H1 (cell line): Measurements from ENCODE around the gene PLPPR3. TPM values are rescaled to one million over a fixed set of nuclear protein-coding genes. Genes with fewer than 3 reads are reported as not detected.

ENCODE experiments used
- CTCF ChIA-PET: fragments of 300-600 bp; sonication (Branson Sonifier 250); formaldehyde crosslinking; loops from one replicate; lab custom pipeline; 2021; ENCODE audit not compliant: partially characterized antibody; lab: Charles Lee
- POLR2A ChIA-PET: fragments of 300-600 bp; sonication (Branson Sonifier 250); formaldehyde crosslinking; loops from one replicate; lab custom pipeline; 2021; ENCODE audit warnings: inconsistent platforms; ENCODE audit not compliant: partially characterized antibody; lab: Charles Lee
- DNase-seq, 2 experiments: peaks; one replicate each; pipeline versions ENCODE4 v3.0.0 to v3.0.0-alpha.2; 2010 to 2022; ENCODE audit warnings: low spot score in 2 of 2, low read depth in 1 of 2, mixed read lengths in 1 of 2
- FAIRE-seq: peaks from 2 replicates; lab custom pipeline; 2011; peaks lifted over from hg19 to GRCh38; lab: Jason Lieb, UNC
- H2AFZ ChIP-seq: 2 replicates; pipeline ENCODE4 v1.8.1; 2012; ENCODE audit warnings: low read length, inconsistent platforms
- H2AK5ac ChIP-seq: 2 replicates; pipeline ENCODE4 v1.6.1; 2013; ENCODE audit warnings: low read depth, low read length
- H2BK120ac ChIP-seq: replicated peaks from 2 replicates; pipeline ENCODE3; 2013; ENCODE audit warnings: low read depth, low read length, inconsistent platforms
- H2BK12ac ChIP-seq: 2 replicates; pipeline ENCODE4 v1.6.1; 2013; ENCODE audit warnings: low read depth, low read length
- H2BK15ac ChIP-seq: 2 replicates; pipeline ENCODE4 v1.6.1; 2013; ENCODE audit warnings: low read length
- H2BK20ac ChIP-seq: 2 replicates; pipeline ENCODE4 v1.6.1; 2013; ENCODE audit warnings: low read length
- H2BK5ac ChIP-seq: 2 replicates; pipeline ENCODE4 v1.6.1; 2013; ENCODE audit warnings: low read depth, low read length
- H3K14ac ChIP-seq: 2 replicates; pipeline ENCODE4 v1.6.1; 2013; ENCODE audit warnings: inconsistent platforms; ENCODE audit not compliant: insufficient read length
- H3K18ac ChIP-seq: 2 replicates; pipeline ENCODE4 v1.6.1; 2013; ENCODE audit warnings: low read length; ENCODE audit errors: extremely low read depth
- H3K23ac ChIP-seq: 2 replicates; pipeline ENCODE4 v1.6.1; 2013; ENCODE audit warnings: inconsistent platforms; ENCODE audit not compliant: insufficient read length
- H3K23me2 ChIP-seq: 2 replicates; pipeline ENCODE4 v1.6.1; 2013; ENCODE audit warnings: low read depth, low read length
- H3K27ac ChIP-seq: 2 replicates; pipeline ENCODE4 v1.6.1; 2011; ENCODE audit warnings: low read depth, low read length, inconsistent platforms
- H3K27me3 ChIP-seq, 4 experiments: replicated peaks in 1 of 4; 1 replicate in 1 of 4; 2 replicates in 3 of 4; pipeline versions ENCODE4 v1.6.1 to v1.8.1; 2011 to 2013; ENCODE audit warnings: low read length in 3 of 4, mild to moderate bottlenecking in 3 of 4, inconsistent platforms in 2 of 4, mixed read lengths in 2 of 4, moderate library complexity in 1 of 4; ENCODE audit not compliant: control insufficient read depth in 3 of 4, insufficient read depth in 3 of 4; ENCODE audit errors: extremely low read depth in 1 of 4
- H3K36me3 ChIP-seq, 4 experiments: 2 replicates each; pipeline versions ENCODE4 v1.6.1 to v1.8.1; 2011 to 2013; ENCODE audit warnings: mild to moderate bottlenecking in 4 of 4, low read length in 3 of 4, moderate library complexity in 2 of 4, control low read depth in 1 of 4, inconsistent platforms in 1 of 4; ENCODE audit not compliant: insufficient read depth in 4 of 4, control insufficient read depth in 2 of 4
- H3K4ac ChIP-seq: replicated peaks from 2 replicates; pipeline ENCODE3; 2013; ENCODE audit warnings: low read length, low read depth, mixed read lengths, inconsistent platforms; ENCODE audit not compliant: insufficient read length
- H3K4me1 ChIP-seq, 4 experiments: replicated peaks in 1 of 4; 1 replicate in 1 of 4; 2 replicates in 3 of 4; pipeline versions ENCODE4 v1.6.1 to v1.8.1; 2011 to 2013; ENCODE audit warnings: low read length in 3 of 4, inconsistent platforms in 2 of 4, mixed read lengths in 1 of 4; ENCODE audit not compliant: insufficient read depth in 4 of 4, control insufficient read depth in 3 of 4
- H3K4me2 ChIP-seq, 2 experiments: 2 replicates each; pipeline versions ENCODE4 v1.6.1 to v1.8.1; 2011 to 2013; ENCODE audit warnings: low read depth in 2 of 2, low read length in 2 of 2, control low read depth in 1 of 2, inconsistent platforms in 1 of 2, mild to moderate bottlenecking in 1 of 2; ENCODE audit not compliant: insufficient read depth in 1 of 2
- H3K4me3 ChIP-seq, 4 experiments: fragments of 200-600, 300-600 bp in 1 of 4; sonication (generic), shearing (Covaris generic), sonication (Bioruptor Twin) in 1 of 4; 2 replicates each; pipeline versions ENCODE4 v1.5.1 to v1.8.1; 2011 to 2016; ENCODE audit warnings: low read length in 4 of 4, low read depth in 3 of 4, control low read depth in 2 of 4, inconsistent platforms in 2 of 4, mild to moderate bottlenecking in 2 of 4, mixed read lengths in 1 of 4, moderate library complexity in 1 of 4; ENCODE audit not compliant: insufficient read depth in 2 of 4; ENCODE audit errors: extremely low read depth in 1 of 4
- H3K56ac ChIP-seq: replicated peaks from 2 replicates; pipeline ENCODE3; 2013; ENCODE audit warnings: low read depth, mild to moderate bottlenecking, mixed read lengths, low read length, inconsistent platforms; ENCODE audit not compliant: insufficient read length
- H3K79me1 ChIP-seq: 2 replicates; pipeline ENCODE4 v1.6.1; 2013; ENCODE audit warnings: low read depth, low read length, control low read depth
- H3K79me2 ChIP-seq, 2 experiments: 2 replicates each; pipeline versions ENCODE4 v1.6.1 to v1.8.1; 2012 to 2013; ENCODE audit warnings: low read length in 2 of 2, mild to moderate bottlenecking in 2 of 2, inconsistent platforms in 1 of 2; ENCODE audit not compliant: insufficient read depth in 2 of 2, control insufficient read depth in 1 of 2
- H3K9ac ChIP-seq, 4 experiments: replicated peaks in 1 of 4; 1 replicate in 1 of 4; 2 replicates in 3 of 4; pipeline versions ENCODE4 v1.6.1 to v1.8.1; 2011 to 2013; ENCODE audit warnings: low read depth in 3 of 4, low read length in 3 of 4, control low read depth in 2 of 4, mild to moderate bottlenecking in 2 of 4, moderate library complexity in 2 of 4, inconsistent platforms in 1 of 4; ENCODE audit errors: extremely low read depth in 1 of 4
- H3K9me3 ChIP-seq, 2 experiments: 2 replicates each; pipeline versions ENCODE4 v1.6.1 to v1.8.1; 2012 to 2013; ENCODE audit warnings: mild to moderate bottlenecking in 2 of 2, moderate library complexity in 2 of 2, control low read depth in 1 of 2, inconsistent platforms in 1 of 2, low read depth in 1 of 2, low read length in 1 of 2, mixed read lengths in 1 of 2; ENCODE audit not compliant: insufficient read depth in 2 of 2
- H4K20me1 ChIP-seq, 2 experiments: replicated peaks in 1 of 2; 2 replicates each; pipeline versions ENCODE3 to v1.8.1; 2011 to 2013; ENCODE audit warnings: inconsistent platforms in 2 of 2, low read length in 2 of 2, mild to moderate bottlenecking in 1 of 2; ENCODE audit not compliant: insufficient read depth in 2 of 2, control insufficient read depth in 1 of 2
- H4K5ac ChIP-seq: 2 replicates; pipeline ENCODE4 v1.6.1; 2013; ENCODE audit warnings: low read length, low read depth, mixed read lengths, inconsistent platforms; ENCODE audit not compliant: insufficient read length
- H4K8ac ChIP-seq: 2 replicates; pipeline ENCODE4 v1.8.0; 2013; ENCODE audit warnings: mild to moderate bottlenecking, moderate library complexity, low read length, inconsistent platforms; ENCODE audit not compliant: insufficient read depth; ENCODE audit errors: extremely low read depth
- H4K91ac ChIP-seq: replicated peaks from 2 replicates; pipeline ENCODE3; 2013; ENCODE audit warnings: low read length, mixed read lengths, inconsistent platforms; ENCODE audit not compliant: insufficient read length
- CEBPB ChIP-seq: IDR thresholded peaks from 2 replicates; pipeline ENCODE4 v1.6.1; 2012; ENCODE audit warnings: low read depth, low read length
- CREB1 ChIP-seq: IDR thresholded peaks from 2 replicates; pipeline ENCODE4 v1.6.1; 2012; ENCODE audit warnings: inconsistent platforms
- GABPA ChIP-seq: IDR thresholded peaks from 2 replicates; pipeline ENCODE4 v1.6.1; 2011; ENCODE audit warnings: mild to moderate bottlenecking, low read length, moderate library complexity, borderline replicate concordance; ENCODE audit not compliant: insufficient read depth
- NRF1 ChIP-seq: IDR thresholded peaks from 2 replicates; pipeline ENCODE4 v1.6.1; 2011; ENCODE audit warnings: mild to moderate bottlenecking, low read depth, low read length, improper control_type of control experiment
- PHF8 ChIP-seq: fragments of 200-600 bp; sonication (generic); conservative IDR thresholded peaks from 2 replicates; pipeline ENCODE4 v1.7.1; 2012; ENCODE audit warnings: low read depth, mild to moderate bottlenecking, inconsistent platforms, low read length, moderate library complexity
- POU5F1 ChIP-seq: IDR thresholded peaks from 2 replicates; pipeline ENCODE4 v1.6.1; 2011; ENCODE audit warnings: low read depth, mild to moderate bottlenecking, low read length, moderate library complexity
- RAD21 ChIP-seq, 2 experiments: IDR thresholded peaks in 1 of 2; conservative IDR thresholded peaks in 1 of 2; 2 replicates each; pipeline ENCODE4 v1.6.1; 2011; ENCODE audit warnings: low read depth in 2 of 2, low read length in 2 of 2, improper control_type of control experiment in 1 of 2, inconsistent platforms in 1 of 2, mild to moderate bottlenecking in 1 of 2, moderate library complexity in 1 of 2
- SIN3A ChIP-seq, 2 experiments: IDR thresholded peaks in 1 of 2; conservative IDR thresholded peaks in 1 of 2; 2 replicates each; pipeline ENCODE4 v1.6.1; 2011 to 2012; ENCODE audit warnings: low read length in 2 of 2, improper control_type of control experiment in 1 of 2, low read depth in 1 of 2, mild to moderate bottlenecking in 1 of 2
- SIX5 ChIP-seq: IDR thresholded peaks from 2 replicates; pipeline ENCODE4 v1.6.1; 2011; ENCODE audit warnings: mild to moderate bottlenecking, low read depth, low read length
- WGBS, 2 experiments: shearing (Covaris generic) in 1 of 2; methylation state at CpG; one replicate each; pipeline versions ENCODE4 v1.1.6 to v1.1.7; 2013 to 2015; ENCODE audit warnings: low lambda C conversion rate in 2 of 2, mixed read lengths in 2 of 2, inconsistent platforms in 1 of 2, low coverage in 1 of 2, missing lambda C conversion rate in 1 of 2; ENCODE audit not compliant: insufficient replicate concordance in 2 of 2, insufficient coverage in 1 of 2, insufficient read length in 1 of 2; ENCODE audit errors: extremely low coverage in 1 of 2, missing lambda C conversion rate in 1 of 2; 5-methylcytosine and 5-hydroxymethylcytosine counted together
- polyA plus RNA-seq, 7 experiments: library from polyadenylated mRNA; depleted of rRNA in 3 of 7; stranded (reverse) in 5 of 7; unstranded in 2 of 7; fragments of >200 nt in 5 of 7; fragments of 200-250 nt in 2 of 7; gene quantifications; 1 replicate in 5 of 7; 2 replicates in 1 of 7; 4 replicates in 1 of 7; pipeline versions ENCODE4 v1.2.1 to v1.2.3, GENCODE V29; 2011 to 2013; ENCODE audit warnings: missing spikeins in 2 of 7, mixed read lengths in 2 of 7
- total RNA-seq: library from RNA; stranded (reverse); fragmentation: NEBNext Ultra II Directional; extraction: Animal tissue kit (Norgen Biotek cat#: 25700); gene quantifications from 2 replicates; pipeline ENCODE4 v1.2.1, GENCODE V29; 2021
- TF ChIP-seq, protein P1 (sequence below): IDR thresholded peaks from 2 replicates; pipeline ENCODE4 v1.6.1; 2011; ENCODE audit warnings: low read depth, mild to moderate bottlenecking, low read length; ENCODE audit not compliant: insufficient read depth

PLPPR3 gene
- total and polyA plus RNA-seq, 2 of the 8 experiments (the other 6 are each of a cell fraction or from before 2014, with no cell fraction given) = 71.7 to 76.4 TPM

GRCh38 chr19:845707-846521 is 24.2 kb upstream of the PLPPR3 start:
- 87% methylated on average over 21 of the region's 37 CpGs; no CpG with 5 or more reads in 1 of the 2 experiments for WGBS, 2 experiments
- Histone ChIP-seq H4K91ac (no peak overlapping the region), H2AK5ac (no peak overlapping the region), H3K14ac (no peak overlapping the region), H4K8ac (no peak overlapping the region), H2BK120ac (no peak overlapping the region), H2BK20ac (no peak overlapping the region), H2BK5ac (no peak overlapping the region), H3K4me1 (peaks cover 0 to 6% (median 4%) of the 10 kb centered on the region in 4 experiments; a peak in 4 of 7 replicates), H4K20me1 (no peaks in the 10 kb centered on the region), H3K4ac (no peak overlapping the region), H2BK12ac (no peak overlapping the region; the same call in 1 of the 2 replicates), H3K79me1 (no peaks in the 10 kb centered on the region), H3K56ac (no peak overlapping the region), H3K18ac (no peak overlapping the region), H3K27me3 (peaks cover 7 to 21% (median 16%) of the 10 kb centered on the region in 4 experiments), H2AFZ (no peak overlapping the region), H3K23me2 (peaks cover 6% of the 10 kb centered on the region; the same call in 1 of the 2 replicates), H3K27ac (no peak overlapping the region), H3K23ac (no peak overlapping the region), H4K5ac (no peak overlapping the region), H3K79me2 (no peaks in the 10 kb centered on the region), H3K9ac (no peak overlapping the region), H3K4me3 (no peak overlapping the region), H3K9me3 (no peaks in the 10 kb centered on the region), H2BK15ac (no peak overlapping the region), H3K36me3 (no peaks in the 10 kb centered on the region), H3K4me2 (no peak overlapping the region)
- DNase-seq (no peak), FAIRE-seq (no peak)
- no peak for TF ChIP-seq RAD21 (IDR thresholded peaks at IDR 0.05 in 1 of 2, conservative IDR thresholded peaks at IDR 0.05 in 1 of 2; ENCODE audit: low read depth in 2 of 2, low read length in 2 of 2)
- no peak for TF ChIP-seq POU5F1
- no peak for TF ChIP-seq SIN3A (conservative IDR thresholded peaks at IDR 0.05 in 1 of 2, IDR thresholded peaks at IDR 0.05 in 1 of 2; ENCODE audit: low read depth in 1 of 2, low read length in 2 of 2)
- no peak for TF ChIP-seq CEBPB
- no peak for TF ChIP-seq GABPA
- TF ChIP-seq NRF1 = no peak
- TF ChIP-seq, protein P1, sequence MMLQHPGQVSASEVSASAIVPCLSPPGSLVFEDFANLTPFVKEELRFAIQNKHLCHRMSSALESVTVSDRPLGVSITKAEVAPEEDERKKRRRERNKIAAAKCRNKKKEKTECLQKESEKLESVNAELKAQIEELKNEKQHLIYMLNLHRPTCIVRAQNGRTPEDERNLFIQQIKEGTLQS = no peak
- TF ChIP-seq SIX5 = no peak
- no peak for TF ChIP-seq PHF8
- no peak for TF ChIP-seq CREB1
- CTCF ChIA-PET = interaction anchor here (1.0 to 3.1 kb wide), 4 partner anchors 10 to 104 kb away, joined by 3 to 18 read pairs (median 6); no protein-coding TSS in a partner anchor
- POLR2A ChIA-PET = interaction anchor here (0.6 to 1.4 kb wide), 4 partner anchors 10 to 183 kb away, joined by 3 to 5 read pairs (median 4); no protein-coding TSS in a partner anchor
